Right ventricle myocardium inferior (tissue), 1 donor: ENCODE results near the gene TMEM163. TPM values are rescaled to one million over a fixed set of nuclear protein-coding genes. Genes with fewer than 3 reads are reported as not detected.

ENCODE experiments used
- ATAC-seq: fragments of 200-7000 bp; cut with Tn5 transposase; one replicate; pipeline ENCODE4 v1.9.1; 2020; ENCODE audit warnings: mild to moderate bottlenecking, moderate library complexity
- DNase-seq: peaks from one replicate; pipeline ENCODE4 v3.0.0; 2021; ENCODE audit errors: missing footprints
- intact Hi-C: fragments of 100-400 bp; cut with DNase I; formaldehyde crosslinking; loops from one replicate; pipeline ENCODE4 v1.11.0; 2022
- total RNA-seq: library from RNA; stranded (reverse); fragmentation: NEBNext Ultra II Directional; extraction: Animal tissue kit (Norgen Biotek cat#: 25700); gene quantifications from one replicate; pipeline ENCODE4 v1.2.1, GENCODE V29; 2021
- donor health status: DM: no; HTN: yes; CAD: no; lungs with severe emphysema.

The TMEM163 gene
- total RNA-seq, 1 donor from 2014 or later = 0.46 TPM

GRCh38 chr2:134417968-134418582, 300.7 kb downstream of the TMEM163 start:
- ATAC-seq (no peak), DNase-seq (no peak)
- intact Hi-C loops = no loop called here

- DNase-seq = no peak
- intact Hi-C loops = no loop called here
- ATAC-seq = no peak
These were observed 302.2 kb downstream of the TMEM163 start for GRCh38 chr2:134416637-134417036.

DNA sequence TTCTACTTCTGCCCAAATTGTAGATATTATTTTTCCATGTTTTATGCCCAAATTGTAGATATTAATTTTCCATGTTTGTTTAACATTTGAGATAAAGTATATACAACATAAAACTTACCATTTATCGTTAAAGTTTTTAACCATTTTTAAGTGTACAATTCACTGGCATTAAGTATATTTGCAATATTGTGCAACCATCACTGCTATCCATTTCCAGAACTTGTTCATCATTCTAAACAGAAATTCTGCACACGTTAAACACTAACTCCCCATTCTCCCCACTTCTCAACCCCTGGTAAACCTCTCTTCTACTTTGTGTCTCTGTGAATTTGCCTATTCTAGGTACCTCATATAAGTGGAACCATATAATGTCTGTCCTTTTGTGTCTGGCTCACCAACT, 302.8 kb downstream of the TMEM163 start:
- no peak for ATAC-seq
- intact Hi-C loops = no loop called here
- DNase-seq = no peak

GRCh38 chr2:134413912-134414311, 304.9 kb downstream of the TMEM163 start:
- ATAC-seq (no peak), DNase-seq (no peak)
- intact Hi-C loops = loop anchor here (5.0 kb wide), 3 partner anchors 42 to 527 kb away; no protein-coding TSS in a partner anchor

GRCh38 chr2:134413430-134413829, 305.4 kb downstream of the TMEM163 start:
- no peak for ATAC-seq
- no peak for DNase-seq
- intact Hi-C loops = loop anchor here (5.0 kb wide), 3 partner anchors 41 to 526 kb away; no protein-coding TSS in a partner anchor

DNA sequence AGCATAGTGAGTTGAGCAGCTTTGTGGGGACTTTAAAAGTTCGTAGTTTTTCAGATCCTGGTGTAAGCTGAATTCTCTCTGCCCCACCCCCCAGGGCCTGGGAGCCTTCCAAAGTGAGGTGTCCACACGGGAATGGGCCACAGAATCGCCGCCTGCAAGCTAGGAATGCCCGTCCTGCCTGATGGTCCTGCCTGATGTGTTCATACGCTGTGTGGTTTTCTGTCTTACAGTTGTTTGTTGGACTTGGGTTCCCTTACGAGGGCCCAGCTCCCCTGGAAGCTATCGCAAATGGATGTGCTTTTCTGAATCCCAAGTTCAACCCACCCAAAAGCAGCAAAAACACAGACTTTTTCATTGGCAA, 306.2 kb downstream of the TMEM163 start:
- no peak for ATAC-seq
- no peak for DNase-seq
- intact Hi-C loops = loop anchor here (5.0 kb wide), 3 partner anchors 40 to 525 kb away; no protein-coding TSS in a partner anchor

- ATAC-seq (peak; percentile 96), DNase-seq (no peak)
- intact Hi-C loops = loop anchor here (2.0 to 5.0 kb wide), 4 partner anchors 40 to 525 kb away; no protein-coding TSS in a partner anchor
These were observed 306.8 kb downstream of the TMEM163 start for GRCh38 chr2:134411828-134412638.

DNA sequence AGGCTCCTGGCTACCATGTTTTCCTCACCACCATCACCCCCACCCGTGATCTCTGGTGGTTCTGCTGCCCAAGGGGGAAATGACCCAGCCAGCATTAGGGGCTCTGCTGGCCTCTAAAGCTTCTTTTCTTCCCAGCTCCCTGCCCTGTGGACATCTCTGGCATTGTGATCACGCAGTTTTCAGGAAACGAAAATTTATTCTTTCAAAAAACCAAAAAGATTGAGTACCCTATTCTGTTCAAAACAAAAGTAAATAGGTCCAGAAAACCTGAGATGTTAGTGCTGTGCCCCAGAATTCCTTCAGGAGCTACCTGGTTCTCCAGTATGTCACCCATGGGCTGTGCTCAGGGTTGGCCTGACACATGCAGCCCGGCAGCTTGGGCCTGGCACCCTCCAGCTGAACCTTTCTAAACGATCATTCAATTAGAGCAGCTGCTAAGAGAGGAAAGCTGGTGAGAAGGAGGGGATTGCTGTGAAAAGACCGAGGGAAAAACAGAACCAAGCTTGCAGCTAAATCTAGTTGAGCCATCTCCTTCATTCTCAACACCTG, 307.4 kb downstream of the TMEM163 start:
- intact Hi-C loops = loop anchor here (2.0 to 5.0 kb wide), 4 partner anchors 39 to 524 kb away; no protein-coding TSS in a partner anchor
- ATAC-seq (peak; percentile 30), DNase-seq (no peak)

DNA sequence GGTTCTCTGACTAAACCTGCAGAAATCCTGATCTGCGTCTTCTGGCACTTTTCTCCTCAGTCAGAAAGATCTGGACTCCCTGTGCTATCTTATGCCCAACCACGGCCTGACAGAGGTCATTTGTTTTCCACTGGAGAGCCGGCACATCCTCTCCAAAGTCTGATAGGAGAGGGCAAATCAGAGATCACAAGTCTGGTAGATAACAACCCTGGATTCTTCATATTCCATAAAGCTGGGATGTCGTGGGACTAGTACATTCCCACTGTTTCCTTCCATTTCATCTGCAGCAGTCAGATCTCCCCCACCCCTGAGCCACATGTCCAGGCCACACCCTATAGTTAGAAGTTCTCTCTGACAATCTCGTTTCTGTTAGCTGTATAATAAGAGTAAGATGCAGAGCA, 308.0 kb downstream of the TMEM163 start:
- intact Hi-C loops = loop anchor here (2.0 to 5.0 kb wide), 4 partner anchors 39 to 524 kb away; no protein-coding TSS in a partner anchor
- no peak for ATAC-seq
- DNase-seq = no peak

DNA sequence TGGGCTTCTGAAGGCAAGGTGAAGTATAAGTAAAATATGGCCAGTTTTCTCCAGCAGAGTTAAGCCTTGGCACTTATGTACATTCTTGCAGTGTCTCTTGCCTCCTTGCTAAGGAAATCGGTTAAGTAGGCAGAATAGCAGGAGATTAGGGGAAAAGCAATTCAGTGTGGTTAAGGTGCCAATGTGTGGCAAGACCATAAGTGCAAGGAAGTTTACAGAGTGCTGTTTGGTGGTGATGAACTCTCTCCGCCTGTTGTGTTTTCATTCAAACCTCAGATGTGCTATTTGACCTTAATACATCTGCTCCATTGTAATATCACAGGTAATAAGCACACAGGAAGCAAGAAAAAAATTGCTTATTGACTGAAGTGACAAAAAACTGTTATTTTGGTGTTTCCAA, 308.8 kb downstream of the TMEM163 start:
- ATAC-seq (no peak), DNase-seq (no peak)
- intact Hi-C loops = loop anchor here (2.0 to 5.0 kb wide), 4 partner anchors 38 to 523 kb away; no protein-coding TSS in a partner anchor

- intact Hi-C loops = loop anchor here (5.0 to 10.0 kb wide), 2 partner anchors 94 to 126 kb away; no protein-coding TSS in a partner anchor
- ATAC-seq (no peak), DNase-seq (no peak)
These were observed 310.0 kb downstream of the TMEM163 start for GRCh38 chr2:134408791-134409190.

DNA sequence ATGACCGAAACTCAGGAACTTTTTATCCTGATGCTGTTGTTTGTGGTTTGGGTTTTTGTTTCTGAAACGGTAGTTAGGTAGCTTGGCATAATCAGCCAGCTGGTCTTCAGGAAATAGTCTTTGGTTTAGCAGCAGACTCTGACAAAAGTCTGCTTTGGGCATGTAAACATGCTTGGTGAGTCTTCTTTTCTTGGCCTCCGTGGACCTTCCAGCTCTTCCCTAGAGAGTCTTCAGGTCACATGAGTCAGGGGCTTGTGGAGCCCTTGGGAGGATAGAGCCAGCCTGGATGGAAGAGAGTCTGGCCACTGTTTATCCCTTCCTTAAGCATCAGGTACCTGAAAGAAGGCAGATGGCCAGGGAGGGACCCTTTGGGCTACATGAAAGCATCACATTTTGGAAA, 310.4 kb downstream of the TMEM163 start:
- no peak for ATAC-seq
- no peak for DNase-seq
- intact Hi-C loops = loop anchor here (5.0 to 10.0 kb wide), 2 partner anchors 94 to 126 kb away; no protein-coding TSS in a partner anchor

GRCh38 chr2:134407154-134407890, 311.5 kb downstream of the TMEM163 start:
- DNase-seq = no peak
- intact Hi-C loops = loop anchor here (5.0 to 10.0 kb wide), 2 partner anchors 93 to 125 kb away; no protein-coding TSS in a partner anchor
- no peak for ATAC-seq

DNA sequence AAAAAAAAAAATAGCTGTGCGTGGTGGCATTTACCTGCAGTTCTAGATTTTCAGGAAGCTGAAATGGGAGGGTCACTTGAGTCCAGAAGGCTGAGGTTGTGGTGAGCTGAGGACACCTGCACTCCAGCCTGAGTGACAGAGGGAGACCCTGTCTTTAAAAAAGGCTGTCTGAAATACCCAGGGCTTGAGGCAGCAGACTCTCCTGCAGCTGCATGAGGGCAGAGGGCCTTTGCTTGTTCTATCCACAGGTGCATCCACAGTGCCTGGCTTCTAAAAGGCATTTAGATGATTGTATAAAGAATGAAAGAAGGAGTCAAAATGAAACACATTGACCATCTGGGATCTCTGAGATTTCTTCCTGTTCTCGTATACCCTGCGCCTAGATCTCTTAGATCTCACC, 312.1 kb downstream of the TMEM163 start:
- ATAC-seq = no peak
- no peak for DNase-seq
- intact Hi-C loops = loop anchor here (5.0 to 10.0 kb wide), 2 partner anchors 92 to 124 kb away; no protein-coding TSS in a partner anchor

DNA sequence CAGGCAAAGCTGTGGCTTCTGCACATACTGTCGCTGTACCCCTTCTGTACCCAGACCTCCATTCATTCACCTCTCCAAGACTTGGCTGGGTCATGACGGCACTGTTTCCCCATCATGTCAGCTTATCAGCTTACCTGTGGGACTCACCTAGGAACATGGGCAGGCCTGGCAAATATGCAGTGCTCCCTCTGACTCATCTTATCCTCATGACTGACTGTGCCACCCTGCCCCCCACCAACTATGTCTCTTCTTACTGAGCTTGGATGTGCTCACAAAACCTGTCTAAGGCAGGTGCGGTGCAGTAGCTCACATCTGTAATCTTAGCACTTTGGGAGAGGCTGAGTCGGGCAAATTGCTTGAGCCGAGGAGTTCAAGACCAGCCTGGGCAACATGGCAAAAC, 312.5 kb downstream of the TMEM163 start:
- no peak for ATAC-seq
- intact Hi-C loops = loop anchor here (5.0 to 10.0 kb wide), 2 partner anchors 92 to 124 kb away; no protein-coding TSS in a partner anchor
- no peak for DNase-seq
